SJCRH30 (cell line): ENCODE results near the gene TICAM2. TPM values are rescaled to one million over a fixed set of nuclear protein-coding genes. Genes with fewer than 3 reads are reported as not detected.

Source experiments
- DNase-seq, 2 experiments: peaks; one replicate each; pipeline ENCODE4 v3.0.0-alpha.2; 2015 to 2020
- H3K27ac ChIP-seq: fragments of 250-450 bp; sonication (Bioruptor Pico); 2 replicates; pipeline ENCODE4 v1.5.1; 2020; ENCODE audit warnings: mild to moderate bottlenecking, moderate library complexity
- H3K27me3 ChIP-seq: fragments of 250-450 bp; sonication (Bioruptor Pico); 2 replicates; pipeline ENCODE4 v1.5.1; 2020; ENCODE audit warnings: mild to moderate bottlenecking, moderate library complexity
- H3K36me3 ChIP-seq: fragments of 250-450 bp; sonication (Bioruptor Pico); 2 replicates; pipeline ENCODE4 v1.5.1; 2020; ENCODE audit warnings: mild to moderate bottlenecking, moderate library complexity
- H3K4me1 ChIP-seq: fragments of 250-450 bp; sonication (Bioruptor Pico); 2 replicates; pipeline ENCODE4 v1.5.1; 2020; ENCODE audit warnings: mild to moderate bottlenecking, moderate library complexity
- H3K4me3 ChIP-seq: fragments of 250-450 bp; sonication (Bioruptor Pico); 2 replicates; pipeline ENCODE4 v1.5.1; 2020; ENCODE audit warnings: mild to moderate bottlenecking, moderate library complexity
- H3K9me3 ChIP-seq: fragments of 250-450 bp; sonication (Bioruptor Pico); replicated peaks from 2 replicates; pipeline ENCODE4 v1.5.1; 2020; ENCODE audit warnings: mild to moderate bottlenecking, moderate library complexity
- total RNA-seq: library from RNA; depleted of rRNA; stranded (reverse); fragments of >200 nt; shearing (Covaris generic); gene quantifications from 2 replicates; pipeline ENCODE4 v1.2.3, GENCODE V29; 2014

TICAM2 gene
- total RNA-seq, 1 experiment from 2014 or later: 0.10 TPM

DNA sequence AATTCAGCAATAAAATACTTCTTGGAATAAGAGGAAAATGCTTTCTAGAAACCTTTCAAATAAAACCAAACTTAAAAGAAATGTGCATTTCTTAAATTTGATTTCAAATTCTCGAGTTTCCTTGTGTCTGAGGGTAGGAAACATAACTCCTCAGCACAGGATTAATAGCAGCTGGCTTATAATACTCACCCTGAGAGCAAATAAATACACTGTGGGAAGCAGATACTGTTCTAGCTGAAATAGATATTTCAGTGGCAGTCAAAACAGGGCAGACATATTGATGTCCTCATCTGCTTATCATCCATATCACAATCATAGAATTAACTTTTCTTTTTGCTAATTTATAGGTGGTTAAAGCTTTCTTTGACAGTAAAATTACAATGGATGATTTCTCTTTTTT, 33.6 kb downstream of the TICAM2 start:
- no peaks in the 10 kb centered on the region for H3K36me3 ChIP-seq
- peaks cover 7% of the 10 kb centered on the region for H3K4me1 ChIP-seq
- H3K27ac ChIP-seq: no peak overlapping the region
- H3K4me3 ChIP-seq: no peak overlapping the region
- H3K9me3 ChIP-seq: no peaks in the 10 kb centered on the region; the same call in 1 of the 2 replicates
- H3K27me3 ChIP-seq: no peaks in the 10 kb centered on the region
- DNase-seq: no peak

DNA sequence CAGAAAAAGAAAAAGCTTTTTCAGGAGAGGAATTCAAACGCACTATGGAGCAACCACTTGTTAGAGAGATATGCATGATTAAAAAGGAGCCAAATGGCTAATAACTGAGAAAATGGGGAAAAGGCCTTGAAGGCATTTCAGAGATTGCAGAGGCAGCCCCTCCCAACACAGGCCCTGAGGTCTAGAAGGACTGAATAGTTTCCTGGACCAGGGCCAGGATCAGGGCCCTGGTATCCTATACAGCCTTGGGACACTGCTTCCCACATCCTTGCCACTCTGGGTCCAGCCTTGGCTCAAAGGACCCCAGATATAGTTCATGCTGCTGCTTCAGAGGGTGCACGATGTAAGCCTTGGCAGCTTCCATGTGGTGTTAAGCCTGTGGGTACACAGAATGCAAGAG, 37.0 kb downstream of the TICAM2 start:
- no peaks in the 10 kb centered on the region for H3K4me1 ChIP-seq
- no peak for DNase-seq
- no peaks in the 10 kb centered on the region for H3K36me3 ChIP-seq
- no peaks in the 10 kb centered on the region; the same call in 1 of the 2 replicates for H3K9me3 ChIP-seq
- no peak overlapping the region for H3K27ac ChIP-seq
- no peaks in the 10 kb centered on the region for H3K27me3 ChIP-seq
- H3K4me3 ChIP-seq: no peak overlapping the region

DNA sequence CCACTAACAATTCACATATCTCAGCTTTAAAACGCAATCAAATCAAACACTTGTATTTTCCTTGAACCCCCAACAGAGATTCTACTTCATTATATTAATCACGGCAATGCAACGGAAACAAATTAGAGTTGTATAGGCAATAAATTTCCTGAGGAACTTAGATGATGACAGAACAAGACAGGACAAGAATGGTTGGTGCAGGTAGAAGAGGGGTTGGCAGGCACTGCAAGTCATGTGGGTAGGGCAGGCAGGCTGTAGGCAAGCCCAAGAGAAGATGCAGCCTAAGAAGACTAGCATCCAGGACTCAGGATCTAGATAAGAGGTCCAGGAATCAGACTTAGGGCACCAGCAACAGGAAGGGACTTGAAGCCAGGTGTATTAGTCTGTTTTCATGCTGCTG, 41.1 kb downstream of the TICAM2 start:
- Histone ChIP-seq H3K4me3 (no peak overlapping the region), H3K27ac (no peak overlapping the region), H3K27me3 (no peaks in the 10 kb centered on the region), H3K9me3 (no peaks in the 10 kb centered on the region; the same call in 1 of the 2 replicates), H3K36me3 (no peaks in the 10 kb centered on the region), H3K4me1 (no peaks in the 10 kb centered on the region)
- DNase-seq: no peak

DNA sequence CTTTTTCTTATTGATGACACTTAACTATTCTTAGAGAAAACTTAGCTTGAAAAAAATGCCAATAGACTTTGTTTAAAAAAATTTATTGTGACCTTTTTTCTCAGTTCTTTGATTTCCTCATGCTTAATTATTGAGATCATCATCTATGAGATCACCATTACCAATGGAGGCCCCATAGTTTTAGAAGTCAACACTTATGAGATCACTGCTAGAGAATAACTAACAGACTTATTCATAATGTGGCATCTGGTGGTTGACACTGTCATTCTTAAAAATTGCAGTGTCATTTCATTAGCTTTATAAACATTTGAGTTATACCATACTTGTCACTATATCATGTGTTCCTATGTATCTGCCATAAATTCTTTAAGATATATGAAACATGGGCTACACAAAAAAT, 42.8 kb downstream of the TICAM2 start:
- DNase-seq: no peak
- Histone ChIP-seq H3K4me3 (no peak overlapping the region), H3K27ac (peak overlapping the region; percentile 33; the same call in 1 of the 2 replicates)

DNA sequence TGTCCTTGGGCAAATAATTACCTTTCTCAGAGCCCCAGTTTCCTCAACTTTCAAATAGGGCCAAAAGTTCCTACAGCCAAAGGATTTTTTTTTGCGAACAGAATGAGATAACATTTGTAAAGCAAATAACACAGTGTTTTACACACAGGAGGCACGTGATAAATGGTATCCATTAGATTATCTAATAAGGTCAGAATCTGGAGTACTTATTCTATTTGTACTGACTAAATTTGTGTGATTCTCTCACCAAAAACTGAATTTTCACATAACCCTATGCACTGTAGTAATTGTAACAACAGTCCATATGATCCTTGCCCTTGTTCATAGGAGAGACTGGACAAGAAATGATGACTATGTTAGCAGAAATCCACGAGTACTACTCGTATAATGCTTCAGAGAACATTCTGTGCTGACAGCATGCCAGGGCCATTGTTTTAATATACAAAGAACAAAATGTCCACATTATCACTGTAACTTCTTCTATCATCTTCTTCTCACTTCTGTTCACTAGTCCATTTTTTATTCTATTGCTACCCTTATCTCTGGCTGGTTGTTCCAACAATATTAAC, 43.8 kb downstream of the TICAM2 start:
- Histone ChIP-seq H3K4me3 (no peak overlapping the region), H3K27me3 (no peaks in the 10 kb centered on the region), H3K4me1 (no peaks in the 10 kb centered on the region), H3K36me3 (no peaks in the 10 kb centered on the region), H3K9me3 (no peaks in the 10 kb centered on the region), H3K27ac (no peak overlapping the region)
- no peak for DNase-seq

More for the DNA sequence above, 42.8 kb downstream of the TICAM2 start:
- Histone ChIP-seq H3K9me3 (no peaks in the 10 kb centered on the region), H3K27me3 (no peaks in the 10 kb centered on the region), H3K4me1 (no peaks in the 10 kb centered on the region), H3K36me3 (no peaks in the 10 kb centered on the region)

DNA sequence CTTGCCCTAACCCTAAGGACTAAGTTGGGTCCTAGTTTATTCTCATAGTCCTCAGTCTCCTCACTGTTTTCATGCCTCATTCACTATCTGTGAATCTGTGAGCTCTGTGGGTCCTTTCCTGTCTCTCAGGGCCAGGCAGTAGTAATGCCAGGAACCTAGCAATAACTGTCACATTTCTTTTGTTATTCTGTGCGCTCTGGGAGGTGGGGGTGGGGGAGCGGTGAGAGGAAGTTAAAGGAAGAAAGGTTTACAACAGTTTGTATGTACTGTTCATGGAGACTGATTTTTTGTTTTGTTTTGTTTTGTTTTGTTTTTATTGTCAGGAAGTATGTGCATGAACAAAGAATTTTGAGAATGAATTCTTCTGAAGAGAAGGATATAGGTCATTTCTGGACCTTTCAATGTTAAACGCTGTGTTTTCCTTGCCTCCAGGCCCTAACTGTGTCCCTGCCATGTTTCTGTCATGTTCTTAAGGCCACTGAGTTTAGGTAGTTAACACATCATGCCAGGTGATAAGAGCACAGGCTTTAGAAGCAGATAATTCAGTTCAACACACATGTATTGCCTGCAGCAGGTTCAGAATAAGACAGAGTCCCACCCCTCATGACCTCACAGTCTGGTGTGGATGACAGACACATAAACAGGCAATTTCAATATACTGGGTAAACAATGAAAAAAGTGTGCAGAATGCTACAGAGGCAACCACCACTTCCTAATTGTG, 44.5 kb downstream of the TICAM2 start:
- Histone ChIP-seq H3K27me3 (no peaks in the 10 kb centered on the region), H3K4me3 (no peak overlapping the region), H3K9me3 (no peaks in the 10 kb centered on the region), H3K27ac (no peak overlapping the region), H3K36me3 (no peaks in the 10 kb centered on the region), H3K4me1 (no peaks in the 10 kb centered on the region)
- no peak for DNase-seq

DNA sequence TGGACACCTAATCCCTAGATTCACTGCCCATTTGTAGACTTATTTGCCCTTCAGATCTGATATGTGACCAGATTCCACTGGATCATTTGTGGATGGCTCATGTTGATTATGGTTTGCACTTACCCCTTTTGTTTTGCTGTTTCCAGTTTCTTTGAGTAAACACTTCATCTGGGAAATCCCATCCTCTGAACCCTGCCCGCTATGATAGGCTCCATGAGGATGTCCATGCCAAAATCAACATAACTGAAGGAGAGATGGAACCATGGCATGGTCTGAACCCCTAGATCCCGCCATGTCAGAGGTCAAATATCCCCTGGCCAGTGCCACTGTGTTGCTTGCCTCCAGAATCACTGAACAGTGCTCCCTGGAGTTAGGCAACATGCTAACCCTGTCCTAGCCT, 46.0 kb downstream of the TICAM2 start:
- Histone ChIP-seq H3K36me3 (no peaks in the 10 kb centered on the region), H3K9me3 (no peaks in the 10 kb centered on the region), H3K4me1 (no peaks in the 10 kb centered on the region), H3K4me3 (no peak overlapping the region), H3K27ac (no peak overlapping the region), H3K27me3 (no peaks in the 10 kb centered on the region)
- no peak for DNase-seq

DNA sequence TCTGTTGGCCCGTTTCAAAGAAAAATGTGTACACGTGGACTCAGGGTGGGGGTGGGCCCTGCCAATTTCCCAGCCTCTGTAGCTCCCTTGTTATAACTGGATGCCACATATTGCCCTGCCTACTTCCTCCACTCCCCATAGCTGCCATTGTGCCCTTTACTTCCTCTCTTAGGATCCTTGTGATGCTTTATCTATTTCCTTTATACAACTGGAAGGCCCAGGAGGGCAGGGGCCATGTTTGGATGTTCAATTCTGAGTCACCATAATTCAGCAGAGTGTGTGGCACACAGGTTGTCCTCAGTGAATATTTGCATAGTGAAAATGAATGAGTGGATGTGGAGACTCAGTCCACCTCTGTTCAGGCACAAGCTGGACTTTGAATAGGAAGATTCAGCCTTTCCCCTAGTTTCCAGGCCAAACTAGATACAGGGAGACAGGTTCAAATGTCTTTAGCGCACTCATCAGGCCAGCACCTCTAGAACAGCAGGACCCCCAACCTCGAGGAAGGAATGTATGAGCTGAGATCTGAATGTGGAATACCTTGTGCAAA, 47.1 kb downstream of the TICAM2 start:
- H3K9me3 ChIP-seq: no peaks in the 10 kb centered on the region
- no peaks in the 10 kb centered on the region for H3K27me3 ChIP-seq
- no peak for DNase-seq
- H3K27ac ChIP-seq: no peak overlapping the region
- no peaks in the 10 kb centered on the region for H3K36me3 ChIP-seq
- no peak overlapping the region for H3K4me3 ChIP-seq
- no peaks in the 10 kb centered on the region for H3K4me1 ChIP-seq

DNA sequence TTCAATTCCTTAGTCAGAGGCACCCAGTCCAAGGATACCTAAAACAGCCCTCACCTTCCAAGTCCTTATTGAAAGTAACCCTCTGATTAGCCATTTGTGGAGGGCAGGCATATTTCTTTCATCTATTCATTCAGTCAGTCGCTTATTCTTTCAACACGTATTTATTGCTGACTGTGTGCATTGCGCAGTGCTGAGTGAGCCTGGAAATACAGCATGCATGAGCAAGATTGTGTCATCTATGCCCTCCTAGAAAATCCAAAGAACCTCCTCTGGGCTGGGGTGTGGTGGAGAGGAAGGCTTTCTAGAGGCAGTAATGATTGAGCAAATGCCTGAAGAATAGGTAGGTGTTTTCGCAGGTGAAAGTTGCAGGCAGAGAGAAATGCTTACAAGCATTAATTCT, 49.2 kb downstream of the TICAM2 start:
- no peaks in the 10 kb centered on the region; the same call in 1 of the 2 replicates for H3K9me3 ChIP-seq
- no peak for DNase-seq
- no peaks in the 10 kb centered on the region for H3K4me1 ChIP-seq
- no peaks in the 10 kb centered on the region for H3K36me3 ChIP-seq
- no peak overlapping the region for H3K4me3 ChIP-seq
- no peaks in the 10 kb centered on the region for H3K27me3 ChIP-seq
- no peak overlapping the region for H3K27ac ChIP-seq

DNA sequence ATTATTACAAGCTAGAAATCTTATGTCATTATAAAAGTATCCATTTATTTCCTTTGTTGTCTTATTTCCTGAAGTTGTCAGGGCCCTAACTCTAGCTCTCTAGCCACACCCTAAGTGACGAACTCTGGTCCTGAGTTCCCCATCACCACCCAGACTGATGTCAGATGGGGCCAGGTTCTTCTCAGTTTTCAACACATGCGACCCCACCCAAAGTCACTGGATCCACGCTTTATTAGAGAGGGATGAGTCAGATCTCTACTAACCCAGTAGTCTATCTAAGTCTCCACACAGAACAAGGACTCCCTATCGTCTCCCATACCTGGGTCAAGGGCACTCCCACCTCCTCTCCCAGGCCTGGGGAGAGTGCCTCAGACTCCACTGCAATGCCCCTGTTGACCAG, 50.9 kb downstream of the TICAM2 start:
- DNase-seq: no peak
- Histone ChIP-seq H3K27ac (no peak overlapping the region), H3K4me3 (no peak overlapping the region), H3K27me3 (no peaks in the 10 kb centered on the region), H3K9me3 (no peaks in the 10 kb centered on the region; the same call in 1 of the 2 replicates), H3K4me1 (no peaks in the 10 kb centered on the region), H3K36me3 (no peaks in the 10 kb centered on the region)

DNA sequence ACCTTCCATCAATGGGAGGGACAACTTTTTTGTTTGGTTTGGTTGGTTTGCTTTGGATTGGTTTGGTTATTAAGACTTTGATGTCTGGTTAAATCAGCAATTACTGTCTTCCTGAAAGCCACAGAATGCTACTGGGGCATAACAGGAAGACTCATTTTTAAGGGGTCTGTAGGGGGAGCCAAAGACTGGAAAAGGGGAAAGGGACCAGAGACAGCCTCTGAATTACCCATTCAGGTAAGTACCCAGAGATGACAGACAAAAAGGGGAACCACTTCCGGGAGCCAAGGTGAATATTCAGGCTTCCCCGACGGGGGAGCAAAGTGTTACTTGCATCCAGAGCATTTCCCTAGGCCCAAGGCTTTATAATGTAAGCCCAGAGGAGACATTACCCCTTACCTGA, 53.1 kb downstream of the TICAM2 start:
- Histone ChIP-seq H3K9me3 (peaks cover 7% of the 10 kb centered on the region), H3K4me1 (no peaks in the 10 kb centered on the region), H3K27ac (no peak overlapping the region), H3K4me3 (no peak overlapping the region), H3K27me3 (no peaks in the 10 kb centered on the region), H3K36me3 (no peaks in the 10 kb centered on the region)
- peak in 1 of 2 experiments; percentile 45 for DNase-seq

DNA sequence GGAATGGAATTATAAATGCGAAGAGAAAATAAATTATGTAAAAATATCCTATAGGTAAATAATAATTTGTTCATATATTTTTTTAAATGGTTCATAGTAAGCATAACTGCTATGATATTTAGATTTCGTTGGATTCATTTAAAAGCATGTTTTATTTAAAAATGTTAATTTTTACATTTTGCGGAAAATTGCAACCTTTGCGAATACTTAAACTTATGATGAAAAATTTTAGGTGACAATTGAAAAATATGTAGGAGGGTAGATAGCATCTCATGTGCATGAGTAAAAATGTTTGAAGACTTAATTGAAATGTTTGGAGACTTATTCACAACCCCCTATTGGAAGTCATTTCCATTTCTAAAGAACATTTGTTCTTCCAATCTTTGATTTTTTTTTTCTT, 53.6 kb downstream of the TICAM2 start:
- no peak overlapping the region for H3K27ac ChIP-seq
- no peaks in the 10 kb centered on the region for H3K27me3 ChIP-seq
- no peak overlapping the region for H3K4me3 ChIP-seq

DNA sequence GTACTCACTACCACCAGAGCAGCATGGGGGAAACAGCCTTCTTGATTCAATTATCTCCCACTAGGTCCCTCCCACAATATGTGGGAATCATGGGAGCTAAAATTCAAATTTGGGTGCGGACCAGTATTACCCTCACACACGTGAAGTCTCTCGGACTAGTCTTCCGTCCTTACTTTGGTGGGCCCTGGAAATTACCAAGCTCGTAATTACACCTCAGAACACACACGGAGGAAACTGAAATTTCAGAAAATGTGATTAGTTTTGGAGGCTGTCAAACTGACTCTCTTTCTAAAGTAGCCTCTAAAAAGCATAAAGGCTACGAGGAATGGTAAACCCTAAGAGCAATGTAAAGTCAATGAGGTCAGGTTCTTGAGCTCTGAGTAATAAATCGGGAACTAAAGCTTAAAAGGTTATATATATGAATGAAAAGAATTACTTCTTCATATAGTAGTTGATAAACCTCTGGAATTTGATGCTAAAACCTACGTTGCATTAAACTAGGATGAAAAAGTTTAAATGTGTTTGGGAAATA, 56.9 kb downstream of the TICAM2 start:
- Histone ChIP-seq H3K27me3 (no peaks in the 10 kb centered on the region), H3K4me1 (no peaks in the 10 kb centered on the region), H3K27ac (peak overlapping the region; percentile 31), H3K4me3 (peak overlapping the region; percentile 96), H3K9me3 (peaks cover 7% of the 10 kb centered on the region), H3K36me3 (peaks cover 26% of the 10 kb centered on the region)
- no peak for DNase-seq

More for the DNA sequence above, 53.6 kb downstream of the TICAM2 start:
- Histone ChIP-seq H3K9me3 (peaks cover 7% of the 10 kb centered on the region), H3K4me1 (no peaks in the 10 kb centered on the region), H3K36me3 (no peaks in the 10 kb centered on the region)
- DNase-seq: no peak

DNA sequence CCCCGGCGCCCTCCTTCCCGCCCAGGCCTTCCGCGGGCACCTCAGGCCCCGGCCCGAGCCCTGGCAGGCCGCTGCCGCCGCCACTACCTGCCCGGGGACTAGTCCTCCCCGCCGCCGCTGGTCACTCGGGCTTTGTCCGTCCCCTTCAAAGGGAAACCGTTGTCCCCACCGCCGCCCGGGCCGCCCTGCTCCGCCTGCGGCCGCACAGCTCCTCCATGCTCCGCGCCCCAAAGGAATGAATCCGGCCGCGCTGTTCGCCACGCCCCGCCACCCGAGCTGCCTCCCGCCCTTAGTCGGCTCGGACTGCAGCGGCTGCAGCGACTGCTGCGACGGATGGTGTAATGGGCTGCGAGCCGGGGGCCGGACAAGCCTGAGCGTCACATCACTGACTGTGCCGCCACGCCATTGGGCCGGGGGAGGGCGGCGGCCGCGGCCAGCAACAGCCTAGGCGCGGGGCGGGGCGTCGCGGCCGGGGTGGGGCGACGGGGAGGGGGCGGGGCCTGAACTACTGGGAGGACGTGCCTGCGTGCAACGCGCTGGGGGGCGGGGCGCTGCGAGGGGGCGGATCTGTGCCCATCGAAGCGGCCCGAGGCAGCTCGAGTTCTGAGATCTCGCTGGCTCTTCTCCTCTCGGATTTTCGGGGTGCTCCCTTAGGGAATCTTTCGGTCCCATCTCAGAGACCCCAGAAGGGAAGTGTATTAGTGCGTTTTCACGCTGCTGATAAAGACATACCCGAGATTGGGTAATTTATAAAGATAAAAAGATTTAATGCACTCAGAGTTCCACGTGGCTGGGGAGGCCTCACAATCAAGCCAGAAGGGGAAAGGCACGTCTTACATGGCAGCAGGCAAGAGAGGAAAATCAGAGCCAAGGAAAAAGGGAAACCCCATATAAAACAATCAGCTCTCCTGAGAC, 57.6 kb downstream of the TICAM2 start, which contains the start of gene FEM1C:
Gene FEM1C, minus strand, starts transcription at position 340 of the 915 bp plus-strand sequence. CDS start 1,282 bp downstream, outside the sequence.
- H3K36me3 ChIP-seq: peaks cover 33% of the 10 kb centered on the region
- peak within 1 kb of the TSS; percentile 90 for H3K27ac ChIP-seq
- H3K4me1 ChIP-seq: no peaks in the 10 kb centered on the region
- peak; percentile 97 for DNase-seq
- H3K9me3 ChIP-seq: peaks cover 7% of the 10 kb centered on the region
- H3K27me3 ChIP-seq: no peaks in the 10 kb centered on the region
- peak within 1 kb of the TSS; percentile 96 for H3K4me3 ChIP-seq
